Suprapubic skin (tissue), 4 donors: ENCODE measurements around the gene CCDC78.

Experiments used
- CTCF ChIP-seq, 2 donors: fragments of 200-600 bp in 1 of 2; fragments of 450-650 bp in 1 of 2; sonication (generic) in 1 of 2; IDR thresholded peaks; one replicate each; pipeline ENCODE4 v1.5.1; 2016 to 2019; ENCODE audit warnings: antibody characterized with exemption in 2 of 2, mild to moderate bottlenecking in 1 of 2, moderate library complexity in 1 of 2
- EP300 ChIP-seq: sonication (generic); formaldehyde crosslinking; IDR thresholded peaks from one replicate; pipeline ENCODE4 v1.6.1; 2017; ENCODE audit warnings: antibody characterized with exemption
- POLR2A ChIP-seq, 2 donors: fragments of 450-650 bp; IDR thresholded peaks; one replicate each; pipeline ENCODE4 v1.6.1; 2017; ENCODE audit warnings: antibody characterized with exemption in 2 of 2, mild to moderate bottlenecking in 2 of 2, moderate library complexity in 2 of 2
- POLR2AphosphoS5 ChIP-seq, 3 donors: sonication (generic); formaldehyde crosslinking; IDR thresholded peaks; one replicate each; pipeline ENCODE4 v1.6.1; 2017; ENCODE audit warnings: antibody characterized with exemption in 3 of 3

GRCh38 chr16:704047-704446 lies 22.2 kb downstream of the CCDC78 start:
- TF ChIP-seq CTCF (IDR thresholded peaks at IDR 0.05) (no peak), POLR2A (IDR thresholded peaks at IDR 0.05) (no peak), POLR2AphosphoS5 (IDR thresholded peaks at IDR 0.05) (no peak), EP300 (no peak)
